GDM1 (cell line): ENCODE results near the gene FRMD5.
A peak's percentile ranks its signal among the peaks of the same experiment; 100 is the strongest.

ENCODE experiments used
- DNase-seq: peaks from one replicate; lab custom pipeline; 2025; lab: John Stamatoyannopoulos, UW

Gene FRMD5

DNA sequence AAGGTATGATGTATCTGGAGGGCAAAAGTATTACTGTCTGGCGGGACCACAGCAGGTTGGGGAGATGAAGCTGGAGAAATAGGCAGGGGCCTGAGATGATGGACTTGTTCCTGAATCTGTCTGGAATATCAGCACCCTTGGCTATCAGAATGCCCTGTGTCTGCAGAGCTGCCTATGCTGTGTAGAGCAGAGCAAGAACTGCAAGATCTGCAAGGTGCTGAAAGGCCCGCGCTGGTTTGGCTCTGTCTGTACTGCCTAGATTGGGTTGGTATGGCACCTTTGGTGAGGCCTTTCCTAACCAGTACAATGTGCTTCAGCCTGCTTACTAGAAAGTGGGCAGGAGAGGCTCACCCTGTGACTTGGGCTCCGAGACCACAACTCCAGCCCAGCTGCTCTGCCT, 271.5 kb downstream of the FRMD5 start:
- DNase-seq = no peak

DNA sequence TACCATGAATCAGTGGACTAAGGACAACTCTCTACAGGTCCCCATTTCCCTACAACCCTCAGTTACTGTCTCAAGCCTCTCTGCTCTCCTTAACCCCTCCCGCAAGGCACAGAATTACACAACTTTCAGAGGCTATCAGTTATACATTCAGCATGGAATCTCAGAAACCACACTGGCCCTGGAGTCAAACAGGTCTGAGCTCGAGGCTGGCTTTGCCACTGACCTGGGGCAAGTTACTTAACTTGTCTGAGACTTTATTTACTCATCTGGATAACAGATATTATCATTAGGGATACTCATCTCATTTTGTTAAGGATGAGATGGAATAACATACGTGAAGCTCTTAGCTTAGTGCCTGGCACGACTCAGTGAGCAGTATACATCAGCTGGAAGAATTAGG, 273.1 kb downstream of the FRMD5 start:
- no peak for DNase-seq

DNA sequence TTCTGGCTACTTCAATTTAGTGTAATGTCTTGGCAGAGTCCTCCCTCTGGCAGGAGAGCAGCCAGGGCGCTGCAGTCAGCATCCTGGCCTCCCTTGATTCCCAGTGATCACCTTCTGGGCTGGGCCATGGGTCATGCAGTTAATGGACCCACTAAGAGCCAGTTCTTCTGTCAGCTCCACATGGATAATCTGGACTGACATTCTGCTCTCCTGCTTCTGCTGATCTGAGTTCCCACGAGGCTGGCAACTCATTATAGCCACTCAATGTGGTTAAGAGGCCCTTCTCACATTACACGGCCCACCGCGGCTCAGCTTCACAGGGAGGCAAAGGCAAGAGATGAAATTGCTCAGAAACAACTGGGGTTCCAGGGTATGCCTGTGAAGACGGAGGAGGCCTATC, 274.3 kb downstream of the FRMD5 start:
- DNase-seq = no peak

DNA sequence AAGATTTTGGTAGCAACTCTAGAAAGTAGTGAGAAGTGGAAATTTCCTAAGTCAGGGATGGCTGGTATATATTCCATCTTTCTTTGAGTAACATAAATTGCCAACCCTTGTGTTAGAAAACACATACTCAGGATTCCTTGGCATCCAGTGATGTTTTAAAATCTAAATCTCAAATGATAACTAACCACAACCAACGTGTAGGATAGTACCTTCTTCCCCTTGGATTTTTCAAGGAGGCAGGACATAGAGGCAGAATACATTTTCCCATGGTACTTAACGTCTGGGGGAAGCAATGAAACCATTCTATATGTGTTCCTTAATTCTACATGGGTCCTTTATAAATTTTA, 274.8 kb downstream of the FRMD5 start:
- DNase-seq = no peak

DNA sequence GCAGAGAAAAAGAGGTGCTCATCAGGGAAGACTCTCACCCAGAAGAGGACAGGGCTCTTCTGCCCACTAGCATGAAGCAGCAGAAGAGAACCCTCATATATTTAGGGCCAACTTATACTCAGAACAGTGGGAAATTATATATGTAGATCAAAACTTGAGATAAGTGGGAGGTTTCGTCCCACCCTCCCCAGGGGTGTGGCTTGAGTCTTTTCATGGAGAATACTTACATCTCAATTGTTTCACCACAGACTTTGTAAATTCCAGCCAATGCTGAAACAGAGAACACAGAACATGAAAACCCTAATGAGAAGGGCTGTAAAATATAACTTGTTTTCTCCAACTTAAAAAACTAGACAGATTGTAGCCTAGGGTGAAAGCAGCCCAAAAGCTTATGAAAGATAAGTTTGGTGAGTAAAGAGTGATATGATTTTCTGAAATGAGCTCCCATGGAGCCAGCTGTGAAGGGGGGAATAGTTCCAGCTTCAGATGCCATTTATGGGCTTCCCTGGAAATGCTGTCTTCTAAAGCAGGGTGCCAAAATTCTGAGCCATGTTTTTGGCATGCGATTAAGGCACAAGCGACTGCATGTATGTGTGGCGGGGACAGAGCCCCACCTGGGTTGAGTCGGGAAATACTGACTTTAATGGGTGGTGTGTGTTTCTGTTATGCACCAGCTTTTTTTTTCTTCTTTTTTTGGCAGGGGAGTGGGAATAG, 275.4 kb downstream of the FRMD5 start:
- DNase-seq = no peak

DNA sequence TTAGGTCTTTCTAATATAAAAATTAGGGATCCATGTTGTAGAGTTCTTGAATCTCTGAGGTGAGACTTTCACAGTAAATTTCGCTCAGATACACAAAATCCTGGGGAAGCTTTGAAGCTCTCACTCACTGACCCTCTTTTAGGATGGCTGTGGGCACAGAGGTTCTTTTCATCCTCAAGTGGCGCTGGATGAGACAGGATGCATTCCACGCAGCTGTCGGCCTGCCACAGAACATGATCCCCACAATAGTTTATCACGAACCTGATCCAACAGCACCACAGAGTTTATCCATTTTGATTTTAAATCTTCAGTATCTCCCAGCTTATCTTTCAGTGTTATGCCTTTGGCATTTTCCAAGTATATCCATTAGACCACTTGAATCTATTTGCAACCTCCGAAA, 276.4 kb downstream of the FRMD5 start:
- no peak for DNase-seq

DNA sequence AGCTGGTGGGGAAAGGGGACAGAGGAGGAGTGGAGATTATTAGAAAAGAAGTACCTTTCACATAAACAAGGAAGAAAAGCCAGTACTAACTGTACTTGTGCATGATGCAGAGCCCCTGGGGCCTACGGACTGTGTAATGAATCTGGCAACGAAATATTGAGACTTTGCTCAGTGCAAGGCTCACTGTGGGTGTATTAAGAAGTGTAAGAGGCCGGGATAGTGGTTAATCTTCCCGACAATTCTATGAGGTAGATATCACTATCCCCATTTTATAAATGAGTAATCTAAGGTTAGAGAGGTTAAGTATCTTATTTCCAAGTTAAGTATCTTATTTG, 278.8 kb downstream of the FRMD5 start:
- no peak for DNase-seq

DNA sequence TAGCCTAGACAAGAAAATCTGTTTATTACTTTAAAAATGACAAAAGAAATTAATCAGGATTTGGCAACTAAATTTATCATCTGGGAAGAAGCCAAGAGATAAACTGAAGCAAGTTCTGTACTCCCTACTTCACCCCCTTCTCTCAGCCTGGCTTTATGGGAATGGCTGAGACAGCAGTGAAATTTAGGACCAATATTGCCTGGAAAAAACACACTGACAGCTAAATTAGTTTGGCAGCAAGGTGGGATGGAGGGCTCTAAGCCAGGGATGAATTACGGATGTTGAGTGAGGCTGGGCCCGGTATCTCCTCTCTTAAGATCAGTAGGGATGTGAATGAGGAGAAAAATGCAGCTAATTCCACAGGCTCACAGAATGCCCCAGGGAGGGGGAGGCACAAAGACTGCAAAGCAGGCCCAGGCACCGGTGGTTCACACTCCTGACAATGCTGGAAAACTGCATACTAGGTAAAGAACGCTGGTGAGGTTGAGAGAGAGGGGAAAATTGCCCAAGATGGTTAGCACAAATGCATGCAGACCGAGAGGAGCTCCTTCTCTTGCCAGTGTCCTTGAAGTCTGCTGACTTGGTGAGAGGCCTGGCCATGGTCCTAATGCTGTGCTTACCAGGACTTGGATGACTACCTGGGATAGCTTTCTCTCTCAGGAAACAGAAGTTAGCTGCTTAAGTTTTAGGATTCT, 279.3 kb downstream of the FRMD5 start:
- no peak for DNase-seq

DNA sequence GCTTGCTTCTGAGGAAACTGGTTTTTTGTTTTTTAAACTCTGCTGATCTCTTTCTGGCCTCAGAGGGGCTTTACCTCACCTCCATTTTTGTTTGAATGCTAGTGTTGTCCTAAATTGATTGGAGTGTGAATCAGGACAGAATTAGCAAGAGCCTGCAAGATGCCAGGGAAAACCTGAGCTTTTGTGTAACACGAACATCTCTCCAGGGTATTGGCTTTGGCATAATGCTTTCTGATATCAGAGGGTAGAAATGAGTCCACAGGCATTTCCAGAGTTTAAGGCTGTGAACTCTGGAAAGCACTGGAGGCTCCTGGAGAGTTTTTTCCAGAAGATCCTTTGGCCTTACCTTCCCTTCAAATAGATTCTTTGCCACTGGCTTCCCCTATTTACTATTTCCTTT, 281.1 kb downstream of the FRMD5 start:
- DNase-seq = no peak

DNA sequence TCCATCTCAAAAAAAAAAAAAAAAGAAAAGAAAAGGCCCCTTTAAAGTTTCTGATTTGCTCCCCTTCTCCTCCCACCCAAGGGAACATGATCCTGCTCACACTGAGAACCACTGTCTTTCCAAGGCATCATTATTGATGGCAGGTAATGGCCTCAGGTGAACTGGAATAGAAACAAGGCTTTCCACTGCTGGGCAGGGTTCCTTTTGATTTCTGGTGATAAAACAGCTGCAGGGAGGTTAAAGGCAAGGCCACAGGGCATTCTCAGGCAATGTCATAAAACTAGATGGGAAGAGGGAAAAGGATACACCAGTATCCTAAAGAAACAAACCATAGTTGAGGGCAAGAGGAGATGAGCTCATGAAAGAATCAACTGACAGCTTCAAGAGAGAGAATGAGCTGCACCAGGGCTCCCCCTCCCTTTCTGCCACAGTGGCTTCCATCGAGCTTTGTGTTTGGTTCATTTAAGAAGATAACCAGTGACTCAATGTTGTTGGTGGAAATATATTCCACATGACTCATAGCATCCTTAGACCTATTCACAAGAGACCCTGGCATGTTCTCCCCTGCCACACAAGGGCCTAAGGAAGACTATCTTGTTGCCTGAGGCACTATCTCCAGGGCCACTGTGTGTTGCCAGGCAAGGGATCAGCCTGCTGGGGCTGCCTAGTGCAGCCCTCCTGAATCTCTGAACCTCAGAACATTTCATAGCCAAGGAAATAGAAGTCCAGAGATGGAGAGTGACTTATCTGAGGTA, 281.9 kb downstream of the FRMD5 start:
- DNase-seq = no peak

DNA sequence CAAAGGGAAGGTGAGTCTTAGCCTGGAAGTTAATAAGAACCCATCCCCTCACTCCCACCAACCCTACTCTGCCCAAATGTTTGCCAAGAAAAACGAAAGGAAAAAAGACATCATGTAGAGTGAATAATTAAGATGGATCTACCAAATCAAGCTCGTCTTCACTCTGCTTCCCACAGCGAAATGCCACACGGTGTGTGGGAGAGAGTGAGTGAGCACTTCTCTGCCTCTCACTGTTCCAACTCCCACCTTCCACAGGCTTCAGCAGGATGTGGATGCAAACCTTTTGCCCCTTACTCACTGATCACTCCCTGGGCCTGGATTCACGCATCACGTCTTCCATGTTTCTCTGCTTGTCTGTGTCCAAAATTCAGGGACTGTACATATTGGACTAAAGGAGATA, 282.9 kb downstream of the FRMD5 start:
- no peak for DNase-seq

DNA sequence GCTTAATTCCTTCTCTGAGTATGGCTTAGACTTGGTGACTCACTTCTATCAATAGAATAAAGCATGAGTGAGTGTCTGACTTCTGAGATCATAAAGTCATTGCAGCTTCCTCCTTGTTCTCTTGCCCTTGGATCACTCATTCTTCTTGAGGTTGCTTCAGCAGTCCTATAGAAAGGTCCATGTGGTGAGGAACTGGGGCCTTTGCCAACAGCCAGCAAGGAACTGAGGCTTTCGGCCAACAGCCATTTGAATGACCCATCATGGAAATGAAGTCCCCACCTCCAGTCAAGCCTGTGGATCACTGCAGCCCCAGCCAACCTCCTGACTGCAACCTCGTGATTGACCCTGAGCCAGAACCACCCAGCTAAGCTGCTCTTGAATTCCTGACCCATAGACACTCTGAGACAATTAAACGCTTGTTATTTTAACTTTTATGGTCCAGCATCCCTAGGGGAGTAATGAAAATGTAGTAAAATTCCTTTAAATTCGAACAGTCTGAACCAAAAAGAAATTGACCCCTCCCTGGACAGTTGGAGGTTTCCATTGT, 283.8 kb downstream of the FRMD5 start:
- no peak for DNase-seq

DNA sequence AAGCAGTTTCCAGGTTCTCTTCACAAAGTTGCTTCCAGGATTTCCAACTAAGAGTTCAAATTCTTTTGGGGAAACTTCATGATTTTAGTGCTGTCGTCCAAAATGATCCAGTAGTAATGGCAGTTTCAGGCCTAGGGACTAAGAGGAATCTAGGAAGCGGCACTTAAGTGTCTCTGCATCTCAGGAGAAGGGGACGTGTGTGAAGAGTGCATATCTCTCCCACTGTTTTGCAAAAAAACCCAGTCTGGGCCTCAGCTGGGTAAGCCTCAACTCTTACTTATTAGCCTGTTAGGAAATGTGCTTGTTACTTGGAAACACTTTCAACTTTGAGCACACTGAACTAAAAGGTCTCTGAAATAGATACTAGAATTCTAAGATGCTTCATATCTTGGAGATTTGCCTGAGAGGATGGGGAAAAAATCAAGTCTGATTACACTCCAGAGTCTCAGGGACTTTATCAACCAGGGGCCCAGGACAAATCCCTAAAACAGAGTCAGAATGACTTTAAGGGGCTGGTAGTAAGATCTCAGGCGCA, 286.5 kb downstream of the FRMD5 start:
- DNase-seq = no peak

DNA sequence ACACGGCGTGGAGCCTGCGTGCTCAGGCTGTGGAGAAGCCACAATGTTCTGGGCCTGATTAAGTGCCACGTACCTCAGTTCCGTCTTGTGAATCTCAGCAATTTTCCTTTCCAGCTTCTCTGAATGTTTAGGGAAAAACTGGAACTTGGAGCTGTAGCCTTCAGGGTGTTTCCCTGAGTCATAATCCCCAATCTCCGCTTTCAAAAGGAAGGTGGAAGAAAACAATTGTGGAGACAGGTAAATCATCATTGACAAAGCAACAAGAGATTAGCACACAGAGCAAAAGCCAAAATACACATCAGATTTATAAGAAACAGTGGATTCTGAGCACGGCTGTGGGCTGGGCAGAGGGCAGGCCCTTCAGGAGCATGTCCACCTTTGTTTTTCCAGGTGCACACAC, 289.3 kb downstream of the FRMD5 start:
- no peak for DNase-seq

DNA sequence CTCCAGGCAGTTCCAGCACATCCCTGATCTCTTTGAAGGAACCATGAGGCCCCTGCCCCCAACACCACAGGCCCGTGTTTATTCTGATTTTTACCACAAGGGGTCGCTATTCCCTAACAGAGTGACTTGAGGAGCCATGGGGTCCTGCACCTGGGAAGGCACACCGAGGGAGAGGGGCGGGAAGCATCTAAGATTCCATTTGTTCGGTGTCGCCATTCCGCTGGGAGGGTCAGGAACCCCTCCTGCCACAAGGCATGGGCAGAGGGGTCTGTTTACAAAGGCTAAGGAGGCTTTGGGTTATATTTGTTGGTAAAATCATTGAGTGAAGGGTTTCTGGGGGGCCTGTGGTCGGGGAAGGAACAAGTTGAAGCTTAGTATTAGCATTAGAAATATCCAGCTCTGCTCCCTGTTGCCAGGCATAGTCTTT, 291.2 kb downstream of the FRMD5 start:
- DNase-seq = peak; percentile 28

DNA sequence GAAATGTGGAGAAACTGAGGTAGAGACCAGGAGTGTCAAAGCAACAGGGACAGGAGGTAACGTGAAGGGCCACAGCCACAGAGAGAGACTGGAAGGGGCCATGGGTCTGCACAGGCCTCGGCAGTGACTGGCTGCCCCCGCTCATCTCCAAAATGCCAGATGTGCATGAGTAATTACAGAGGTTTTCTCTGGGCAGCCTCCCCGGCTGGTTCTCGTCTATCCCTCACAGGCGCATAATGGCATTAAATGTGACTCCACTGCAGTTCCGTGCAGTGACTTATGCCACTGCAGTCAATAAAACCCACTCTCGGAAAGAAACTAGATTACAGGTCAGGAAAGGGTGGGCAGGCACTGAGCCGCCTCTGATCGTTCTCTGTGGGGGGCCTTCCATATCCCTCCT, 293.6 kb downstream of the FRMD5 start:
- DNase-seq = no peak

DNA sequence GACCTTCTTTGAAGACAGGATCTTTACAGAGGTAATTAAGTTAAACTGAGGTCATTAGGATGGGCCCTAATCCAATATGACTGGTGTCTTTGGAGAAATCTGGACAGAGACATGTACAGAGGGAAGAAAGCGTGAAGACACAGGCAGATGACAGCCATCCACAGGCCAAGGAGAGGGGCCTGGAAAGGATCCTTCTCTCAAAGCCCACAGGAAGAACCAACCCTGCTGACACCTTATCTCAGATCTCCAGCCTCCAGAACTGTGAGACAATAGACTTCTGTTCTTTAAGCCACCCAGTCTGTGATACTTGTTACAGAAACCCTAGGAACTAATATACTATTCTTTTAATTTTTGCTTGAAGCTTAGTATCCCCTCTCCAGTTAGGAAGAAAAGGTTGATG, 294.1 kb downstream of the FRMD5 start:
- no peak for DNase-seq

DNA sequence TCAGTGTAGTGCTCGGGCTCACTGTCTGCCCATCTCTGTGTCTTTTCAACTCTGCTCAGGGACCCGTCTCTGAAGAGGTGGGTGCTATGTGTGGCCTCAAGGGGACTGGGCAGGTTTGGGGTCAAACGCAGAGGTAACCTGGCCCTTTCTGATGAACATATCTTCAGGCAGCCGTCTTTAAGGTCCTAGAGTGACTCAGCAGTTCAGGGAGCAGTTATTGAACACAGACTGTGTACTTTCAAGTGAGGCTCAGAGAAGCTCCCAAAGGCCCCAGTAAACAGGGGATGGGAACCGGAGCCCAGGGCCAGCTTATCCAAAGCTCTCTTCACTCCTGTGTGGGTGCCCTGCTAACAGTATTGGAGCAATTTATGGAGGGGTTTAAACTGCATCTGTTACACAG, 295.1 kb downstream of the FRMD5 start:
- no peak for DNase-seq

DNA sequence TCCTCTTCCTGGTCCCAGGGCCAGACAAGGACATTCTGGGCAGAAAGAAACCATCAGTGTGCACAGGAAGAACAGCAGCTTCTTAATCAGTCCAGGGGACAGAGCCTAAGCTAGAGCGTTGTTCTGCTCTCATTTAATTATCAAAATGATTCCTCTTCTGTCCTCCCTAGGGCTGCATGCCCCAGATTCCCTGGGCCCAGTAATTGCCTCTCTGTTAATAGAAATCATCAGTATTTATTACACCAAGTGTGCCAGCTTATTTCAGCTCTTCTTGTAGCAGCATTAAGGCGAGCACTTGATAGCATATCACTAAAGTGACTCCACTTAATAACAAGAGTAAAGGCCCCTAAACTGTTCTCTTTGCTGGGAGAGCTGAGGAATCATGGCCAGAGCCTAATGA, 296.2 kb downstream of the FRMD5 start:
- DNase-seq = no peak

DNA sequence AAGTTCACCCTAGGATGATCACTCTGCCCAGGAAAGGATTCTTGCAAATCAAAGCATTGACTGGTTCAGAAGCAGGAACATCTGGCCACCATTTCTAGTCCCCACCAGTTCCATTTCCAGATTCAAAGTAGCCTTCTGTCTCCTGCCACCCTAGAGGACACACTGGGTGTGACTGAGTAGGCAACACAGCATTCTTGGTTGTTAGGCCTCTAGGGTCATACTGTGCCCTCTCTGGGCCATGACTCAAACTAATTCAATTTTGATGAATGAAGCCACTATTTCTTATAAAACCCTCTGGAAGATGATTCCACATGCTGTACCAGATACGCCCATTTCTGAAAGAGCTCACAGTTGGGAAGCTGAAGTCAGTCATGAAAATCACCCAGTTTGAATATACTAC, 298.5 kb downstream of the FRMD5 start:
- no peak for DNase-seq

DNA sequence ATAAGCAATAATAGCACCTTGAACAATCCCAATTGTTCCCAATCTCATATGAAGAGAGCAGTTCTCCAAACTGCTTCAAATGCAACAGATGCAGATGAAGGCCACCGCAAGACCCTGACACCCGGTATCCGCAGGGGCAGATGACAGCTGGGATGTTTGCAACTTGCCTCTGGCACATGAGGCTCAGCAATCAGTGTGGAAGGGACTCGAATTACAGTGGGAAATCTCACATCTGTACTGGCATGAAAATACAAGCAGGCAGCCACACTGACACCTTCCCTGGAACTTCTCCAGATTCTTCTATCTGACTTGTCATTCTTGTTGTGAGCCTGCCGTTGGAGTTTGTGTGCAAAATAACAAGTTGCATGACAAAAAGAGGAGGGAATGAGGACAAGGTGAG, 299.5 kb downstream of the FRMD5 start:
- no peak for DNase-seq

DNA sequence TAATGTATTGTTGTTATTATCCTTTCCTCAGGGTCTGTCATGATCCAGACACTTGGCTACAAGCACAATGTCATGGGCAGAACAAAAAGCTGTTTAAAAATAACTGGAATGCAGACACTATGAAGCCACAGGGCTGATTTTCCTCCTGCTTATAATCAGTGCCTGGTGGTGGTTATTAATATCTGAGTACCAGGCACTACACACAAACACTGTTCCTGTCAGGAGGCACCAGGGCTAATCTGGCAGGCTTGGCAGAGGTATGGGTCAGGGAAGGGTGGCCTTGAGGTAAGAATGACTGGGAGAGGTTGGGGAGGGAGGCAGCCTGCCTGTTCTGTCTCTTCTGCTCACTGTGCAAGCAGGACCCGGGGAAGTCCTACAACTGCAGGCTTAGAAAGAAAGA, 301.1 kb downstream of the FRMD5 start:
- DNase-seq = no peak

DNA sequence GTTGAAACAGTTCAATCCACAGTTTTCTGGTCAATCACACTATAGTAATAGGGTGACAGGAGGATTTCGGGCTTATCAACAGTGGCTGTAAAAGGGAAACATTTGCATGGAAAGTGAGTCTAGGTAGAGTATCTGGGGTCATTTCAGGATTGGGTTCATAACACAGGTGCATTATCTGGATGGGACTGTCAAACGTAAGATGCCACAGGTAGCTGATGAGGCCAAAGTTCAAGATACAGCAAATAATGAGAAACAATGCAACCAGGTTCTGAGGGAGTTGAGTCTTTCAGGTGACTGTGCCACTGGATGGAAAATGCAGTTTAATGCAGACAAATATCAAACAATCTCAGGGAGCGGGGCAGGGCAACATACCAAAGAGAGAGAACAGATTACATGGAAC, 306.0 kb downstream of the FRMD5 start:
- DNase-seq = no peak
